Measurements from ENCODE around the gene CTBP2.

Gene CTBP2

GRCh38 chr10:125003901-125004467, 156.4 kb downstream of the CTBP2 start:
- no peak overlapping the region for H3K4me3 ChIP-seq (ENCODE audit: control insufficient read depth, low read depth, low read length)
- TF ChIP-seq CTCF (conservative IDR thresholded peaks at IDR 0.05; ENCODE audit: control insufficient read depth, insufficient read depth, low read depth, low read length) = no peak
- no peak for DNase-seq (ENCODE audit: low read depth)

DNA sequence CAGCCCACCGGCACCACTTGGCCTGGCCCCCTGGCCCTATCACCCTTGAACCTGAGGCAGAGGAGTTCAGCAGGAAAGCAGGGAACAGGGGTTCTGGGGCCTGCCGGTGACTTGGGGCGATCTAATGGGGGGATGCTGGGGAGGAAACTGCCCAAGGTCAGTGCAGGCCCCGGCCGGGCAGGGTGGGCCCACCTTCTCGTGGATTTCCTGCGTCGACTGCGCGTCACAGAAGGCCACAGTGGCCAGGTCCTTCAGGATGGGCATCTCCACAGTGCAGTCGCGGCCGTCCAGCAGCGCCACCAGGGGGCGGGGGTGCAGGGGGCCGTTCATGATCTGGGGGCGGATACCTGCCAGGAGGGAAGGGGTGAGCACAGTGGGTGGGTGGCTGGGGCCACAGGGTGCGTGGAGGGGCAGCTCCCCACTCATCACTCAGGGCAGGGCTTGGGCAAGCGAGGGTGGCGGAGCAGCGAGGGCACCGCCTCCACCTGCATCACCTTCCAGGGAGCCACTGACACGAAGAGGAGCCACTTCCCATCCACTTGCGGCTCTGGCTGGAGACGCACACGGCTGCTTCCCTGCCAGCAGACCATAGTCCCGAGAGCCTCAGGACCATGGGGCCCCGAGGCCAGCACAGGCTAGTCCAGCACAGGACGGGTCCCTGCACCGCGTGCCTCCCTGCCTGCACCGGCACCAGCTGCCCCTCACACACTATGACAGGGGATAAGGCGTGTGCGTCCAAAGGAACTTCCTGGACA, 157.0 kb downstream of the CTBP2 start:
- no peak for DNase-seq (ENCODE audit: low read depth)
- H3K4me3 ChIP-seq (ENCODE audit: control insufficient read depth, low read depth, low read length) = no peak overlapping the region
- TF ChIP-seq CTCF (conservative IDR thresholded peaks at IDR 0.05; ENCODE audit: control insufficient read depth, insufficient read depth, low read depth, low read length) = no peak

DNA sequence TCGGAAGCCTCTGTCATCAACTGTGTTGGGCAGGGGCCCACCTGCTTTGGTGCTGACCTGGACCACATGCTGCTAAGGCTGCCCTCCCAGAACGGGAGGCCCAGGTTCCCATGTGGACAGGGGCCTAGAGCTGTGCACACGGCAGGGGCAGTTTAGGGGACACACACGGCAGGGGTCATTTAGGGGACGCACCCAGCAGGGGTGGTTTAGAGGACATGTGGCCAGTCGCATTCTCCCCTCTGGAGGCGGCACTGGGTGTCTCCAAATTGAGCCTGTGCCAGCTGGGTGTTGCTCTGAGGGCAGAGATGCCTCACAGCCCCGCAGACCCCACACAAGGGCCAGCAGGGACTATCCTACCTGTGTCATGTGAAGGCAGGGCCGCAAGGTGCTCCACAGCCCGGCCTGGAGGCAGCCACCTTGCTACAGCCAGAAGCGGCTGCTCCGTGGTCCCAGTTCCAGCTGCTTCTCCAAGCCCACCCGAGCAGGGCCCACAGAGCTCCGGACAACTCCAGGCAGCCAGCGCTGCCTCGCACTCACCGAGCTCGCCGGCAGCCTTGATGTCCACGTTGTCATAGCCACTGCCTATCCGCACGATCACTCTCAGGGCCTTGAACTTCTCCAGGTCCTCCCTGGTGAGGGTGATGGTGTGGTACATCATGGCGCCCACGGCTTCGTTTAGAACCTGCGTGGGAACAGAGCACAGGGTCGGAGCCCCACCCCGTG, 157.8 kb downstream of the CTBP2 start:
- TF ChIP-seq CTCF (conservative IDR thresholded peaks at IDR 0.05; ENCODE audit: control insufficient read depth, insufficient read depth, low read depth, low read length) = no peak
- no peak overlapping the region for H3K4me3 ChIP-seq (ENCODE audit: control insufficient read depth, low read depth, low read length)
- no peak for DNase-seq (ENCODE audit: low read depth)

DNA sequence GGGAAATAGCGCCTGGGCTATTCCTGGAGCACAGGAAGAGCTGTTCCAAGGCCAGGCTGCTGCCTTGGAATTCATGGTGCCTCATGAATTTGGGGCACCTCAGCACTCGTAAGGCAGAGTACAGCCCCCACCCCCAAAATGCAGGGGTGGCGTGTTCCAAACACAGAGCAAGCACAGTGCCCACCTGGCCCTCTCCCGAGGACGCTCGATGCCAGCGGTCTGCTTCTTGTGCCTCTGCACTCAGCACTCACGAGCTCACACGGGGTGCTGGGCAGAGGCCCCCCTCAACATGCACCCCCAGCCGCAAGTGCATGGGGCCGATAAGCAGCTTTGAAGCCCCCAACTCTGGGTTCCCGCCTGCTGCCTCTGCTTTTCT, 158.3 kb downstream of the CTBP2 start:
- no peak for TF ChIP-seq CTCF (conservative IDR thresholded peaks at IDR 0.05; ENCODE audit: control insufficient read depth, insufficient read depth, low read depth, low read length)
- no peak overlapping the region for H3K4me3 ChIP-seq (ENCODE audit: control insufficient read depth, low read depth, low read length)
- no peak for DNase-seq (ENCODE audit: low read depth)

DNA sequence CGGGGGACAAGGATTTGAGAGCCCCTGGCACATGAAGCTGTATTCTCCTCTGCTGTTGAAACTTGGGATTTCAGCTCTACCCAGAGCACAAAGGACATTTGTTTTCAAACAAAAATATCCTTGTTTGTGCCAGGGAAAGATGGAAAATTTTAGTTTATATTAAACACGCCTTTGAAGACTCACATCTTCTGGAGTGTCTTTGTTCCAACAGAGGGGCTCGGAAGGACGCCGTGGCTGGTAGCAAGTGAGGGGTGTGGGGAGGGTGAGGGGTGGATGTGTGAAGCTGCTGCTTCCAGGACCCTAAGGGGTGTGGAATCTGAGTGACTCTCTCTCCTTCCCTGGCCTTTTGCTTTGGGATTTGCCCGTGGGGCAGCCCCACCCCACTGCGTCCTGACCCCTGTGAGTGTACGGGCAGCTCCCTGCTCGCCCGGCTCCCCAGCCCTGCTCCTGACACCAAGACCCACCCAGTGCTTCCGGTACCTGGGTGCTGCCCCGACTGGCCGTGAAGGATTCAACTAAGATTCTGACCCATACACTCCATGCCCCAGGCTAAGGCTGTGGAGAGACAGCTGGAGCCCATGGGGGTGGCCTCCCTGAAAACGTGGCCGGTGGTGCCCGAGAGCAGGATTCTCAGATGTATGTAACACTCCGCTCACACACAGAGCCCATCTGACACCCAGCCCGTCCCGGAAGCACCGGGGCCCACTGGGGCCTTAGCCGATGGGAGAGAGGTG, 158.9 kb downstream of the CTBP2 start:
- DNase-seq (ENCODE audit: low read depth) = no peak
- TF ChIP-seq CTCF (conservative IDR thresholded peaks at IDR 0.05; ENCODE audit: control insufficient read depth, insufficient read depth, low read depth, low read length) = no peak
- no peak overlapping the region for H3K4me3 ChIP-seq (ENCODE audit: control insufficient read depth, low read depth, low read length)

Measured in fibroblast of mammary gland (primary cell).